ENCODE results near the gene LGALS8.

The LGALS8 gene

DNA sequence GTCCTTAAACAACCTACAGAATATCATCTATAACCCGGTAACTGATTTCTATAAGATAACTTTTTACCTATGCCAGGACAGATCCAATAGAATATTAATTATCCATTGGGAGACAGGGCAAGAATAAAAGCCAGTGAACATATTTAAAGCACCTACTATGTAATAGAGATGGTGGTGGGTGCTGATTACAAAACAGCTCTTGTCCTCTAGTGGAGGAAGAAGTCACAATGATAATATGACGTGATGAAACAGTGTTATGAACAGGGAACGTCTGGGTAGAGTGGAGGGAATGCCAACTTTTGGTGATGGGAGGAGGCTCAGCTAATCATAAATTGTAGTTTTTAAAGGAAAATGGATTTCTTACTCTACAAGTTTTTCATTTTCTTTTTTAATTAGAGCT, 2.3 kb downstream of the LGALS8 start:
- peaks cover 13 to 15% of the 10 kb centered on the region in 2 donors for H3K36me3 ChIP-seq (ENCODE audit: control insufficient read depth in 1 of 2, insufficient read depth in 2 of 2, low read length in 2 of 2)
- peaks cover 0 to 3% of the 10 kb centered on the region in 2 donors for H3K4me1 ChIP-seq (ENCODE audit: control insufficient read depth in 1 of 2, insufficient read depth in 2 of 2, low read length in 2 of 2)
- H3K27ac ChIP-seq (ENCODE audit: low read length) = no peak overlapping the region
- no peak overlapping the region for H3K4me3 ChIP-seq (ENCODE audit: low read depth in 1 of 2, low read length in 2 of 2)
- H3K27me3 ChIP-seq (ENCODE audit: low read depth, low read length) = no peaks in the 10 kb centered on the region
- H3K9me3 ChIP-seq (ENCODE audit: control insufficient read depth in 1 of 2, low read length in 2 of 2) = no peaks in the 10 kb centered on the region

DNA sequence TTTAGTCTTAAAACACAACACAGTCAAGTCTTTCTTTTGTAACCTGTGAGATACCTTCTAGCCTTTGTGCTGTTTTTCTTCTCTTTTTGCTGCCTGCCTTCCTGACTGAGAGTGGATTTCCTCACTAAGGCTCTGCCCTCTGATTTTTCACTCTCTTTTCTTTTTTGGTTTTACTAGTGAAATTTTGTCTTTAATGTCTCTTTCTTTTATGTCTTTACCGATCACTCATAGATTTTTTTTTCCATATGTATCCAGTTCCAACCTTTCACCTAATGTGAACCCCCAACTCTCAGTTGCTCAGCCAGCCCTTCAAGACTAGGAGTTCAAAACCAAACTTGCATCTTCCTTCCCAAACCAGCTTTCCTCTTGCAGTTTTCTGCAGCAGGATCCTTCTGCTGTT, 6.5 kb downstream of the LGALS8 start:
- Histone ChIP-seq H3K4me3 (ENCODE audit: low read depth in 1 of 2, low read length in 2 of 2) (no peak overlapping the region), H3K4me1 (ENCODE audit: control insufficient read depth in 1 of 2, insufficient read depth in 2 of 2, low read length in 2 of 2) (no peaks in the 10 kb centered on the region), H3K27me3 (ENCODE audit: low read depth, low read length) (no peaks in the 10 kb centered on the region), H3K36me3 (ENCODE audit: control insufficient read depth in 1 of 2, insufficient read depth in 2 of 2, low read length in 2 of 2) (peaks cover 13 to 15% of the 10 kb centered on the region in 2 donors), H3K9me3 (ENCODE audit: control insufficient read depth in 1 of 2, low read length in 2 of 2) (no peaks in the 10 kb centered on the region), H3K27ac (ENCODE audit: low read length) (no peak overlapping the region)

DNA sequence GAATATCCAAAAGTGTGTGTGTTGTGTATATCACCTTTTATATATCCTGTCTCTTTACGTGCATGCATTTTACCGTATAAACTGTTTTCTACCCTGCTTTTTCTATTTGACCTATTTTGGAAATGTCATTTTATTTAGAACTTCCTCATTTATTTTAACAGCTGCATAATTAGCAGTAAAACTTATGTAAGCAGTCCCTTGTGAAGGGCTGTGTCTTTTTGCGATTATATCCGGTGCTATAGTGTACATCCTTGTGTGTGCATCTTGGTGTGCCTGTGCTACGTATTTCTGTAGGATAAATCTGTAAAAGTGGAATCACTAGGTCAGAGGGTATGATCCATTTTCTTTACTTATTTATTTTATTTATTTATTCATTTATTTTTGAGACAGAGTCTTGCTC, 7.2 kb downstream of the LGALS8 start:
- H3K4me1 ChIP-seq (ENCODE audit: control insufficient read depth in 1 of 2, insufficient read depth in 2 of 2, low read length in 2 of 2) = no peaks in the 10 kb centered on the region
- no peaks in the 10 kb centered on the region for H3K27me3 ChIP-seq (ENCODE audit: low read depth, low read length)
- no peak overlapping the region for H3K4me3 ChIP-seq (ENCODE audit: low read depth in 1 of 2, low read length in 2 of 2)
- H3K9me3 ChIP-seq (ENCODE audit: control insufficient read depth in 1 of 2, low read length in 2 of 2) = no peaks in the 10 kb centered on the region
- no peak overlapping the region for H3K27ac ChIP-seq (ENCODE audit: low read length)
- H3K36me3 ChIP-seq (ENCODE audit: control insufficient read depth in 1 of 2, insufficient read depth in 2 of 2, low read length in 2 of 2) = peaks cover 12 to 20% of the 10 kb centered on the region in 2 donors

DNA sequence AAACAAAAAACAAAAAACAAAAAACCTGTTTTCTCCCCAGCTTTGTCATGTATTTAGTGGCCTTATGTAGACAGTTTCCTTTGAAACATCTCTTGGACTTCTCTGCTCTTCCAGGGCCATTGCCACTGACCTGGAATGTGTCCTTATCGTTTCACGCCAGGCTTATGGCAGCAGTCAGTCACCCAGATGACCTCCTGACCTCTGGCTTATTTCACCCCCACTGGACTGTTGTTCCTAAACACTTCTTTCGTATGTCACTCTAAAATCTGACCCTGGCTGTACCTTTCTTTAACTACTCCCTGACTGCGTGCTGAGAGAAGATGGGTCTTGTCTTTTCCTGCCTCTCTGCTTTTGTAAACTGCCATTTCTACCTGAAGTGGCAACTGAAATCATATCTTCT, 9.1 kb downstream of the LGALS8 start:
- no peak overlapping the region for H3K27ac ChIP-seq (ENCODE audit: low read length)
- H3K36me3 ChIP-seq (ENCODE audit: control insufficient read depth in 1 of 2, insufficient read depth in 2 of 2, low read length in 2 of 2) = peaks cover under 1 to 12% of the 10 kb centered on the region in 2 donors
- H3K4me1 ChIP-seq (ENCODE audit: control insufficient read depth in 1 of 2, insufficient read depth in 2 of 2, low read length in 2 of 2) = no peaks in the 10 kb centered on the region
- no peaks in the 10 kb centered on the region for H3K27me3 ChIP-seq (ENCODE audit: low read depth, low read length)
- no peaks in the 10 kb centered on the region for H3K9me3 ChIP-seq (ENCODE audit: control insufficient read depth in 1 of 2, low read length in 2 of 2)
- H3K4me3 ChIP-seq (ENCODE audit: low read depth in 1 of 2, low read length in 2 of 2) = no peak overlapping the region

DNA sequence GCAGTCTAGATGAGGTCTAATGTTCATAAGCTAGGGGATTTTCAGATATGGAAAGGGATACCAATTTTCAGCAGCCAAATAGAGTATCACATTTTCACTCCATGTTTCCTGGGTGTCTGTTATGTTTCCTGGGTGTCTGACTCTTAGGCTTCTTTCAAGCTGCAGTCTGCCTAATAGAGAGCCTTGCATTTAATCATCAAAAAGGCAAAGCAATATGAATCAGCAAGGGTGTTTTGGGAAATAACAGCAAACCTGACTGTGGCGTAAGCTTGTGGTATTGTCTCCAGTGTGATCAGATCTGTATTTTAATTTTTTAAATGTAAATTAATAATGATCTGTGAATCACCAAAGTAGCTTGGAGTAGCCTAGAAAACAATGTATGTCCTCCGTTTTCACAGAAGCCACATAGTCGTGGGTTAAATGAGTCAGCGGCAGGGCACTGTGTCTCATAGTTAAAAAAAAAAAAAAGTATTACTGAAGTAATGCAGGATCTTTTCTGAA, 10.4 kb downstream of the LGALS8 start:
- no peaks in the 10 kb centered on the region for H3K27me3 ChIP-seq (ENCODE audit: low read depth, low read length)
- H3K4me1 ChIP-seq (ENCODE audit: control insufficient read depth in 1 of 2, insufficient read depth in 2 of 2, low read length in 2 of 2) = no peaks in the 10 kb centered on the region
- no peaks in the 10 kb centered on the region for H3K9me3 ChIP-seq (ENCODE audit: control insufficient read depth in 1 of 2, low read length in 2 of 2)
- H3K36me3 ChIP-seq (ENCODE audit: control insufficient read depth in 1 of 2, insufficient read depth in 2 of 2, low read length in 2 of 2) = peaks cover 14 to 23% of the 10 kb centered on the region in 2 donors
- H3K4me3 ChIP-seq (ENCODE audit: low read depth in 1 of 2, low read length in 2 of 2) = no peak overlapping the region
- no peak overlapping the region for H3K27ac ChIP-seq (ENCODE audit: low read length)

DNA sequence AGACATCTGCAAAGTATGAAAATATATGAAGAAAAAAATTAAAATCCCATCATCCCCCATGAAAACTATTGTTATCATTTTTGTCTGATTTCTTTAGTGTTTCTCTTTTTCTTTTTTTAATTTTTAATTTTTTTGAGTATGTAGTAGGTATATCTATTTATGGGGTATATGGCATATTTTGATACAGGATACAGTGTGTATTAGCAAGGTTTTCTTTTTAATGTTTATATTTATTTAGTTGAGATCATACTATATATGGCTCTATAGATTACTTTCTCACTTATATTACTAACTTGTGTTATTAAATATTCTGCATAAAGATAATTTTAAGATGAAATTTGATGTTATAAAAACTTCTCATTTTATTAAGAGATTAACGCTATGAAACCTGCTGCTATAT, 11.4 kb downstream of the LGALS8 start:
- Histone ChIP-seq H3K36me3 (ENCODE audit: control insufficient read depth in 1 of 2, insufficient read depth in 2 of 2, low read length in 2 of 2) (peaks cover 23 to 33% of the 10 kb centered on the region in 2 donors), H3K27ac (ENCODE audit: low read length) (no peak overlapping the region), H3K9me3 (ENCODE audit: control insufficient read depth in 1 of 2, low read length in 2 of 2) (no peaks in the 10 kb centered on the region), H3K27me3 (ENCODE audit: low read depth, low read length) (no peaks in the 10 kb centered on the region), H3K4me3 (ENCODE audit: low read depth in 1 of 2, low read length in 2 of 2) (no peak overlapping the region), H3K4me1 (ENCODE audit: control insufficient read depth in 1 of 2, insufficient read depth in 2 of 2, low read length in 2 of 2) (no peaks in the 10 kb centered on the region)

DNA sequence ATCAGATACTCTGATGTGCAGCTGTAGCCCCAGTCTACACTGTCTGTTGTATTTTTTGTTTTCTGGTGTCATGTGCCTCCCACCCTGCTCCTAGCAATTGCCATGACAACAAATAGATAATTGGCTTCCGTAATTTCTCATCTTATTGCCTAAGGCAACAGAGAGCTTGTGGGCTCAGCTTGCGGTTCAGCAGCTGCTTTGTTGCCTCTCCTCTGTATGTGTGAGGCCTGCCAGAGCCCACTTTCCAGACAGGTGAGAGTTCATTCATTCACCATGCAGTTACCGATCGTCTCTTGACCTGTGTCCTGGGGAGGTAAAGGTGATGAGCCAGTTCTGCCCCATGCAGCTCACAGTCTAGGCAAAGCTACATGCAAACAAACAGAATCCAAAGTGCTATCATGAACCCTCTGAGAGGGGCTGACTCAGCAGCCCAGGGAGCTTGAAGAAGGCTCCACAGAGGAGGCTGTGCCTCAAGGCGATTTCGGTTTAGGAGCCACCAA, 11.9 kb downstream of the LGALS8 start:
- Histone ChIP-seq H3K4me1 (ENCODE audit: control insufficient read depth in 1 of 2, insufficient read depth in 2 of 2, low read length in 2 of 2) (no peaks in the 10 kb centered on the region), H3K27me3 (ENCODE audit: low read depth, low read length) (no peaks in the 10 kb centered on the region), H3K4me3 (ENCODE audit: low read depth in 1 of 2, low read length in 2 of 2) (no peak overlapping the region), H3K36me3 (ENCODE audit: control insufficient read depth in 1 of 2, insufficient read depth in 2 of 2, low read length in 2 of 2) (peaks cover 27 to 39% of the 10 kb centered on the region in 2 donors), H3K9me3 (ENCODE audit: control insufficient read depth in 1 of 2, low read length in 2 of 2) (no peaks in the 10 kb centered on the region), H3K27ac (ENCODE audit: low read length) (no peak overlapping the region)

DNA sequence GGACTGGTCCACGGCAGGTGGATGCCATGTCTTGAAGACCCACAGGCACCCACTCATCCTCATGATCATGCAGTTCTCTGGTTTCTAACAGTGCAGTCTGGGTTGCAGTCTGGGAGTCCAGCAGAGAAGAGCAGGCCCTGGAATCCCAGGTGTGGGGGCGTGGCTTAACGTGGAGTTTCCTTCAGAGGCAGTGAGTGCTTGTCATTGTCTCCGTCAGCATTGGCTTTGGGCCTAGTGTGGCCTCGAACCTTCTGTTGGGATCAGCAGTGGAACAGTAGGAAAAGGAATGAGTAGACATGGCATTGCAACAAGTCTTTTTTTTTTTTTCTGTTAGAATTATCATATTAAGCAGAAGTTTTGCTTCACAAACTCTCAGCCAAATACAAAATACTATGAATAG, 12.8 kb downstream of the LGALS8 start:
- no peaks in the 10 kb centered on the region for H3K4me1 ChIP-seq (ENCODE audit: control insufficient read depth in 1 of 2, insufficient read depth in 2 of 2, low read length in 2 of 2)
- no peaks in the 10 kb centered on the region for H3K27me3 ChIP-seq (ENCODE audit: low read depth, low read length)
- H3K4me3 ChIP-seq (ENCODE audit: low read depth in 1 of 2, low read length in 2 of 2) = no peak overlapping the region
- peaks cover 35 to 44% of the 10 kb centered on the region in 2 donors for H3K36me3 ChIP-seq (ENCODE audit: control insufficient read depth in 1 of 2, insufficient read depth in 2 of 2, low read length in 2 of 2)
- H3K27ac ChIP-seq (ENCODE audit: low read length) = no peak overlapping the region
- no peaks in the 10 kb centered on the region for H3K9me3 ChIP-seq (ENCODE audit: control insufficient read depth in 1 of 2, low read length in 2 of 2)

DNA sequence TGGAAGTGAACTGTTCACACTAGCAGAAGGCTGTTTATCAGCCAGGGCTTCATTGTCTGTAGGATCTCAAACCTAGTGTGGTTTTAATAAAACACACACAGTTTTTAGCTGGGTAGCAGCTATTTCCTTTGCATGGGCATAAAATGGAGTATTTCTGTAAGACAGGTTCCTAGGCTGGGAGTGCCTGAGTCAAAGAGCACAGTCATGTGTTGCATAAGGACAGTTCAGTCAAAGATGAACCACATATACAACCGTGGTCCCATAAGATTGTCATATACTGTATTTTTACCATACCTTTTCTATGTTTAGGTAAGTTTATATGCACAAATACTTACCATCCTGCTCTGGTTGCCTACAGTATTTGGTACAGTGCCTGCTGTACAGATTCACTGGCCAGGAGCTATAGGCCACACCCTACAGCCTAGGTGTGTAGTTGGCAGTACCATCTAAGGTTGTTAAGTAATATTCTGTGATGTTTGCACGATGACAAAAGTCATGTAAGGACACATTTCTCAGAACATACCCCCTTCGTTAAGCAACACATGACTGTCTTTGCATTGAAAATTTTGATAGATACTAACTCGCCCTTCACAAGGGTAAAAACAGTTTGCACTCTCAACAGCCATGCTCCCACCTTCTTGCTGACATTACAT, 17.2 kb downstream of the LGALS8 start:
- Histone ChIP-seq H3K4me3 (ENCODE audit: low read depth in 1 of 2, low read length in 2 of 2) (no peak overlapping the region), H3K9me3 (ENCODE audit: control insufficient read depth in 1 of 2, low read length in 2 of 2) (no peaks in the 10 kb centered on the region), H3K27me3 (ENCODE audit: low read depth, low read length) (no peaks in the 10 kb centered on the region), H3K4me1 (ENCODE audit: control insufficient read depth in 1 of 2, insufficient read depth in 2 of 2, low read length in 2 of 2) (no peaks in the 10 kb centered on the region), H3K36me3 (ENCODE audit: control insufficient read depth in 1 of 2, insufficient read depth in 2 of 2, low read length in 2 of 2) (peaks cover 70 to 78% of the 10 kb centered on the region in 2 donors), H3K27ac (ENCODE audit: low read length) (no peak overlapping the region)

DNA sequence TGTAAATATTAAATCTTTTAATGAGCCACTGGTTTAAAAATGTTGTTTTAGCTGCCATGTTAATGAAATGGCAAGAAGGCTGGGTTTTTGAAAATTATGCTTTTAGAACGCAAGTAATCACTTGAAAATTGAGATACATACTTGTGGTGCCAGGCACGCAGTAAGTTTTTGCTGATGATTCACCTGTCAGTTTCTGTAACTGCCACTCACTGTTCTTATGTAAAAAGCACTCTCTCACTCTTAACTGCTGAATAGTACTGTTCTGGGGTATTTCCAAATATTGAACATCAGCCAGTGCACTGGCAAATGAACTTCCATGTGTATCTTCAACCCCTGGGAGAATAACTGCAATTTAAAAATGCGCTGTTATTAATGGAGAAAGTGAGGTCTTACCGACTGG, 17.9 kb downstream of the LGALS8 start:
- Histone ChIP-seq H3K4me1 (ENCODE audit: control insufficient read depth in 1 of 2, insufficient read depth in 2 of 2, low read length in 2 of 2) (no peaks in the 10 kb centered on the region), H3K27me3 (ENCODE audit: low read depth, low read length) (no peaks in the 10 kb centered on the region), H3K36me3 (ENCODE audit: control insufficient read depth in 1 of 2, insufficient read depth in 2 of 2, low read length in 2 of 2) (peaks cover 76 to 77% of the 10 kb centered on the region in 2 donors), H3K9me3 (ENCODE audit: control insufficient read depth in 1 of 2, low read length in 2 of 2) (no peaks in the 10 kb centered on the region), H3K27ac (ENCODE audit: low read length) (no peak overlapping the region), H3K4me3 (ENCODE audit: low read depth in 1 of 2, low read length in 2 of 2) (no peak overlapping the region)

DNA sequence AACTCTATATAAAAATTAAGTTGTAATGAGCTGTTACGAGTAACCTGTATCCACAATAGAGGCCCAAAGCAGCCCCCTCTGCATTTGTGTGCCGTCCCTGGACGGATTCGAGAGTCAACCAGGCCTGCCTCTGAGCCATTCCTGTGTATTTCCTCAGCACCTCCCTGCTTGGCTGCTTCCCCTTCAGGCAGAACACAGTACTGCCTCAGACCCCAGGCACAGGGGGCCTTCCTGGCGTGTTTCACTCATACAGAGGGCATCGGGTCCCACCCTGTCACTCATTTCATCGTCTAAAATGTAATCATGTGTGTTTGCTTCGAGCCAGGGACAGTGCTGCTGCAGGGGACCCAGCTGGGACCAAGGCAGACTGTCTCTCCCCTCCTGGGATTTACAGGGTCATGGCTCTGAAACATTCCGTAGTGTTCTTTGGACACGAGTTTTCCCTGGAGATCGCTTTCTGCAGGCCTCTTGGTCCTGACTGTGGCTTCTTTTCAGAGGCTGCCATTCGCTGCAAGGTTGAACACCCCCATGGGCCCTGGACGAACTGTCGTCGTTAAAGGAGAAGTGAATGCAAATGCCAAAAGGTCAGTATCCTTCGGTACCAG, 19.4 kb downstream of the LGALS8 start:
- H3K4me1 ChIP-seq (ENCODE audit: control insufficient read depth in 1 of 2, insufficient read depth in 2 of 2, low read length in 2 of 2) = no peaks in the 10 kb centered on the region
- H3K9me3 ChIP-seq (ENCODE audit: control insufficient read depth in 1 of 2, low read length in 2 of 2) = no peaks in the 10 kb centered on the region
- H3K27me3 ChIP-seq (ENCODE audit: low read depth, low read length) = no peaks in the 10 kb centered on the region
- H3K27ac ChIP-seq (ENCODE audit: low read length) = no peak overlapping the region
- H3K4me3 ChIP-seq (ENCODE audit: low read depth in 1 of 2, low read length in 2 of 2) = no peak overlapping the region
- peaks cover 88 to 91% of the 10 kb centered on the region in 2 donors for H3K36me3 ChIP-seq (ENCODE audit: control insufficient read depth in 1 of 2, insufficient read depth in 2 of 2, low read length in 2 of 2)
